HUES64 (cell line): ENCODE results near the gene PPM1A.

ENCODE experiments used
- H3K27ac ChIP-seq: 2 replicates; pipeline ENCODE4 v1.7.0; 2013; ENCODE audit warnings: low read depth, low read length, inconsistent platforms
- H3K27me3 ChIP-seq: 2 replicates; pipeline ENCODE4 v1.6.1; 2013; ENCODE audit warnings: mild to moderate bottlenecking, low read length; ENCODE audit not compliant: insufficient read depth
- H3K36me3 ChIP-seq: 2 replicates; pipeline ENCODE4 v1.6.1; 2013; ENCODE audit warnings: mild to moderate bottlenecking, low read length; ENCODE audit not compliant: insufficient read depth
- H3K4me1 ChIP-seq: 2 replicates; pipeline ENCODE4 v1.6.1; 2013; ENCODE audit warnings: mild to moderate bottlenecking, low read length, moderate library complexity; ENCODE audit not compliant: insufficient read depth
- H3K4me3 ChIP-seq: 2 replicates; pipeline ENCODE4 v1.5.1; 2013; ENCODE audit warnings: mild to moderate bottlenecking, low read length, moderate library complexity
- H3K9ac ChIP-seq: 2 replicates; pipeline ENCODE4 v1.6.1; 2013; ENCODE audit warnings: mild to moderate bottlenecking, low read depth, low read length
- H3K9me3 ChIP-seq: 2 replicates; pipeline ENCODE4 v1.6.1; 2013; ENCODE audit warnings: low read depth, low read length; ENCODE audit not compliant: insufficient read depth
- WGBS: fragments of 150-250, 120-280 bp; methylation state at CpG from one replicate; pipeline ENCODE4 v1.1.7; 2013; ENCODE audit warnings: missing lambda C conversion rate; 5-methylcytosine and 5-hydroxymethylcytosine counted together

PPM1A gene

GRCh38 chr14:60273956-60274355 is 24.9 kb downstream of the PPM1A start:
- Histone ChIP-seq H3K4me3 (no peak overlapping the region), H3K4me1 (peaks cover 62% of the 10 kb centered on the region), H3K9ac (no peak overlapping the region), H3K27me3 (no peaks in the 10 kb centered on the region), H3K27ac (no peak overlapping the region), H3K36me3 (no peaks in the 10 kb centered on the region), H3K9me3 (no peaks in the 10 kb centered on the region)
- WGBS = 70% methylated on average over 2 of the region's 2 CpGs

GRCh38 chr14:60274448-60274847 is 25.4 kb downstream of the PPM1A start:
- Histone ChIP-seq H3K4me1 (peaks cover 66% of the 10 kb centered on the region), H3K9ac (no peak overlapping the region), H3K4me3 (no peak overlapping the region), H3K9me3 (no peaks in the 10 kb centered on the region), H3K27me3 (no peaks in the 10 kb centered on the region), H3K36me3 (no peaks in the 10 kb centered on the region), H3K27ac (no peak overlapping the region)

GRCh38 chr14:60275932-60276331 is 26.9 kb downstream of the PPM1A start:
- WGBS = 67% methylated on average over 3 of the region's 4 CpGs
- H3K4me3 ChIP-seq = no peak overlapping the region
- H3K36me3 ChIP-seq = no peaks in the 10 kb centered on the region
- H3K9me3 ChIP-seq = no peaks in the 10 kb centered on the region
- H3K9ac ChIP-seq = no peak overlapping the region
- H3K4me1 ChIP-seq = peaks cover 65% of the 10 kb centered on the region
- no peaks in the 10 kb centered on the region for H3K27me3 ChIP-seq
- no peak overlapping the region; the same call in 1 of the 2 replicates for H3K27ac ChIP-seq

- peaks cover 66% of the 10 kb centered on the region for H3K4me1 ChIP-seq
- H3K4me3 ChIP-seq = no peak overlapping the region
- WGBS = 60% methylated on average over 1 of the region's 2 CpGs
- H3K27me3 ChIP-seq = no peaks in the 10 kb centered on the region
- H3K9me3 ChIP-seq = no peaks in the 10 kb centered on the region
- no peak overlapping the region; the same call in 1 of the 2 replicates for H3K27ac ChIP-seq
- H3K36me3 ChIP-seq = no peaks in the 10 kb centered on the region
- no peak overlapping the region for H3K9ac ChIP-seq
Observed at GRCh38 chr14:60276347-60276746, 27.3 kb downstream of the PPM1A start.

- Histone ChIP-seq H3K9me3 (no peaks in the 10 kb centered on the region), H3K4me1 (peaks cover 65% of the 10 kb centered on the region), H3K4me3 (no peak overlapping the region), H3K27ac (peak overlapping the region; percentile 73), H3K36me3 (peaks cover 5% of the 10 kb centered on the region), H3K9ac (peak overlapping the region; percentile 9; the same call in 1 of the 2 replicates), H3K27me3 (no peaks in the 10 kb centered on the region)
- WGBS = 66% methylated on average over 2 of the region's 2 CpGs
Observed at GRCh38 chr14:60277605-60278190, 28.7 kb downstream of the PPM1A start.

- no peaks in the 10 kb centered on the region for H3K9me3 ChIP-seq
- H3K4me3 ChIP-seq = no peak overlapping the region
- peak overlapping the region; percentile 23; the same call in 1 of the 2 replicates for H3K9ac ChIP-seq
- H3K36me3 ChIP-seq = peaks cover 11% of the 10 kb centered on the region
- peaks cover 63% of the 10 kb centered on the region for H3K4me1 ChIP-seq
- peak overlapping the region; percentile 73 for H3K27ac ChIP-seq
- 31% methylated on average over 2 of the region's 2 CpGs for WGBS
- no peaks in the 10 kb centered on the region for H3K27me3 ChIP-seq
Observed at GRCh38 chr14:60278350-60278749, 29.3 kb downstream of the PPM1A start.

GRCh38 chr14:60287452-60287851 is 38.4 kb downstream of the PPM1A start:
- Histone ChIP-seq H3K4me1 (peaks cover 18% of the 10 kb centered on the region), H3K27me3 (no peaks in the 10 kb centered on the region), H3K9me3 (no peaks in the 10 kb centered on the region), H3K27ac (no peak overlapping the region), H3K36me3 (peaks cover 65% of the 10 kb centered on the region), H3K4me3 (no peak overlapping the region), H3K9ac (no peak overlapping the region)

- Histone ChIP-seq H3K4me3 (no peak overlapping the region), H3K27ac (no peak overlapping the region), H3K27me3 (no peaks in the 10 kb centered on the region), H3K9ac (no peak overlapping the region), H3K36me3 (peaks cover 65% of the 10 kb centered on the region), H3K9me3 (no peaks in the 10 kb centered on the region), H3K4me1 (peaks cover 18% of the 10 kb centered on the region)
- no CpG with 5 or more reads among the region's 1 CpG for WGBS
Observed at GRCh38 chr14:60288279-60288678, 39.3 kb downstream of the PPM1A start.

GRCh38 chr14:60294411-60295069 is 45.5 kb downstream of the PPM1A start:
- no peak overlapping the region for H3K27ac ChIP-seq
- H3K4me3 ChIP-seq = no peak overlapping the region
- no peaks in the 10 kb centered on the region for H3K9me3 ChIP-seq
- WGBS = no CpG with 5 or more reads among the region's 3 CpGs
- no peak overlapping the region for H3K9ac ChIP-seq
- H3K4me1 ChIP-seq = peaks cover 19% of the 10 kb centered on the region
- H3K27me3 ChIP-seq = no peaks in the 10 kb centered on the region
- peaks cover 52% of the 10 kb centered on the region for H3K36me3 ChIP-seq

- H3K9ac ChIP-seq = no peak overlapping the region
- H3K4me3 ChIP-seq = no peak overlapping the region
- H3K4me1 ChIP-seq = peaks cover 32% of the 10 kb centered on the region
- H3K27ac ChIP-seq = no peak overlapping the region
- peaks cover 4% of the 10 kb centered on the region; the same call in 1 of the 2 replicates for H3K36me3 ChIP-seq
- no peaks in the 10 kb centered on the region for H3K27me3 ChIP-seq
- H3K9me3 ChIP-seq = no peaks in the 10 kb centered on the region
Observed at GRCh38 chr14:60300019-60300418, 51.0 kb downstream of the PPM1A start.

GRCh38 chr14:60301685-60302084 is 52.7 kb downstream of the PPM1A start:
- 90% methylated on average over 5 of the region's 5 CpGs for WGBS
- Histone ChIP-seq H3K9ac (no peak overlapping the region), H3K27me3 (no peaks in the 10 kb centered on the region), H3K36me3 (no peaks in the 10 kb centered on the region), H3K4me3 (no peak overlapping the region), H3K27ac (no peak overlapping the region), H3K9me3 (no peaks in the 10 kb centered on the region), H3K4me1 (peaks cover 28% of the 10 kb centered on the region)
